HG03520 (cell line): Measurements from ENCODE around the gene UBE2U.
A peak's percentile ranks its signal among the peaks of the same experiment; 100 is the strongest.
"Not testable (repeated sequence)": the region's sequence is repeated elsewhere in the genome, so short reads cannot be mapped to it uniquely, and the experiment has no call there.

Experiments
- ATAC-seq: cut with Tn5 transposase; IDR thresholded peaks from one replicate; pipeline ENCODE4 v1.9.1; 2021; ENCODE audit warnings: mild to moderate bottlenecking, moderate library complexity; ENCODE audit not compliant: unreplicated experiment

Gene UBE2U

DNA sequence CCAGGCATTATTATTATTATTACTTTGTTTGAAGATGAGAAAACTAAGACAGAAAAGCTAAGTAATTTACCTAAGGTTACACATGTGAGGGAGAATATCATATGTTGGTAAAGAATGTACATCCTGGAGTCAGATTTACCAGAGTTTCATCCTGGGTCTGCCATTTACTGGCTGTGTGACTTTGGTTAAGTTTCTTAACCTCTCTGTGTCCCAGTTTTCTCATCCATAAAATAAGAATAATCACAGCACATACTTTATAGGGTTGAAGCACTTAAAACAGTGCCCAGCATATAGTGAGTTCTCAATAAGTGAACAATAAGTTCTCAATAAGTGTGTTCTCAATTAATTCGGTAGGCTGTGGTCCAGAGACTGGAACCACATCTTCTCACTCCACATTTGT lies 32.5 kb downstream of the UBE2U start:
- ATAC-seq, result no peak

DNA sequence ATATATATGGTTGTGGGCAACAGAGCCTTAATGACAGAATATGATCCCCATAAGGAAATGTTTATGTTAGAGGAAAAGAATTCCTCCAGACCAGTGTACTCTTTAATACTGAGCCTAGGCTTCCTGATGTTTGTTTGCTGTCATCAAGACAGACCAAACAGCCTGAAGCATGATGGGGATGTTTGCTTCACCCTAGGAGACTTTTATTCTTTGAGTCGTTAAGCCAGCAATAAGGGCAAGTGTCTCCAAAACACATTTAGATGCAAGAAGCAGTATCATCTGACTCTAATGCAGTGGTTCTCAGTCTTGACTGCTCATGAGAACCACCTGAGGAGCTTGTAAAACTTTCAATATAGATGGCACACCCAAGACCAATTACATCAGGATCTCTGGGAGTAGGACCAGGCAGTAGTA lies 33.1 kb downstream of the UBE2U start:
- ATAC-seq, result no peak

DNA sequence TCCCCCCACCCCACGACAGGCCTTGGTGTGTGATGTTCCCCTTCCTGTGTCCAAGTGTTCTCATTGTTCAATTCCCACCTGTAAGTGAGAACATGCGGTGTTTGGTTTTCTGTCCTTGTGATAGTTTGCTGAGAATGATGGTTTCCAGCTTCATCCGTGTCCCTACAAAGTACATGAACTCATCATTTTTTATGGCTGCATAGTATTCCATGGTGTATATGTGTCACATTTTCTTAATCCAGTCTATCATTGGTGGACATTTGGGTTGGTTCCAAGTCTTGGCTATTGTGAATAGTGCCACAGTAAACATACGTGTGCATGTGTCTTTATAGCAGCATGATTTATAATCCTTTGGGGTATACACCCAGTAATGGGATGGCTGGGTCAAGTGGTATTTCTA lies 36.1 kb downstream of the UBE2U start:
- not testable (repeated sequence) for ATAC-seq

DNA sequence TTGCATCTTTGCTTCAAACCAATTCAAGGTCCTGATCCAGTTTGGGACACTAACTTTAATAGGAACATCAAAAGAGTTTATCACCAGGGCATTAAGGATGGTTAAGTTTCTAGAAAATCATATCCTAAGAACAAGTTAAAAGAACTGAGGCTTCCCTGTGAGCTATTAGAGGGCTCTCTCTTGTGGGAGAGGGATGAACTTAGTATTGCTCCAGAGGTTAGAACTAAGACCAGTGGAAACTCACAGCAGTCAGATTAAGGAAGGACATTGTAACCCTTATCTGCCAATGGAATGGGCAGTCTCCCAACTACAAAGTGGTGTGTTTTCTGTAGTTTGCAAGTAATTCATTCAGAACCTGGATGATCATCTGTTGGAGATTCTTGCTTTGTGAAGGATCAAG lies 36.8 kb downstream of the UBE2U start:
- ATAC-seq, result no peak

DNA sequence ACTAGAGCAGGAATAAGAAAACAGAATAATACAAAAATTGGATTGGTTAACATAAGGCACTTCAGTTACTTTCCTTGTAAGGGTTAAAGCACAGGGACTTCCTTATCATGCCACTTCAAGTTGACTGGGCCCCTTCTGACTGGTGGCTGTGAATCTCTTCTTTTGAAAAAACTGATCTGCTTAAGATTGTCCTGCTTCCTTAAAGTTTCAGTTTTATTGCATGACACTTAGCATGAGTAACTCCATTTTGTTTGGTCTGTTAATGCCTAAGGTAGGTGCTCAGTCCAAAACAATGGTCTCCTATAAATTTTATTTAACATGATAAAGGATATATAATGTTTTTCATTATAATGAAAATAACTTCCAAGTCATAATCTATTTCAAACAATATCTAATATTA lies 37.6 kb downstream of the UBE2U start:
- no peak for ATAC-seq

DNA sequence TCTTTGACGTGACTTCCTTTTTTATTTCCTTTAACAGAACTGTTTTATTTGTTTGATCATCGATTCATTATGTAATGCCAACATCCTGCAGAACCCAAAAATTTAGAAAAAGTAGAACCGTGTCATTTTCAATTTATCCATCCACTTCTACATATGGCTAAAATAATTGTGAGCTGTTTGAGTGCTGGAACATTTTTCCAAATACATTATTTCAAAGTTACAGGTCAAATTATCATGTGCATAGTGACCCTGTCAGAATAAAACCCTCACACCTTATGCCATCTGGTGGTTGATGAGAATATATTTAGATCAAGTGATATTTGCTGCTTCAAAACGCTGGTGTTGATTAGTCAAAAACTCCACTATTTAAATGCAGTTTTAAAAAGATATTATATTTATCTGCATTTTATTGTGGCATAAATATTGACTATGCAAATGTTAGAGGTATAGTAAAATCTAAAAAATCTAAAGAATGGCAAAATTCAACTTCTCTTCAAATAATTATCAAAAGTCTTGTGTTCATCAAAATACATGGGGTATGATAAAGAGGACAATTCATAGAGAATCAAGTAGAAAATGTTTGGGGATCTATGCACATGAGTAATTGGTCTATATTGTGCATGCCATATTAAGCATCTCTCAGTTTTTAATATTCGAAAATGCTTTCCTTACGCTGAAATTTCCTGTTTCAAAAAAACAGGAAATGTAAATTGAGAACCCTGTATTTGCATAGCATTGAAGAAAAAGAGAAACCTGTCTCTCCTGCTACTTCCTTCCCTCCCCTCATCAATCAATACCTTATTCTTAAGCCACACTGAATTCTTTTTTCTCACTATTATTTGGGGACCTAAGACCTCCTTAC lies 39.7 kb downstream of the UBE2U start:
- ATAC-seq, result no peak

DNA sequence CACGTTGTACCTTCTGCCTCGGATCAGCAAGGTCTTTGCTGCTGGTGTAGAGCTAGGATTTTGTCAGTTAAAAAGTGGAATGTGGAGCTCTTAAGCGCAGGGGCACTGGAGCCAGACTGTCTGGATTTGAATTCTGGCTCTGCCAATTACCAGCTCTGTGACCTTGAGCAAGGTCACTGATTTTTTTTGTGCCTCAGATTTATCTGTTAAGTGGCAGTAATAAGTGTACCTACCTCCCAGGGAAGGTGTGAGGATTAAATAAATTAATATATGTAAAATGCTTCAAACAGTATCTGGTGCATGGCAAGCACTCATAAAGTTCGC lies 40.3 kb downstream of the UBE2U start:
- no peak for ATAC-seq

DNA sequence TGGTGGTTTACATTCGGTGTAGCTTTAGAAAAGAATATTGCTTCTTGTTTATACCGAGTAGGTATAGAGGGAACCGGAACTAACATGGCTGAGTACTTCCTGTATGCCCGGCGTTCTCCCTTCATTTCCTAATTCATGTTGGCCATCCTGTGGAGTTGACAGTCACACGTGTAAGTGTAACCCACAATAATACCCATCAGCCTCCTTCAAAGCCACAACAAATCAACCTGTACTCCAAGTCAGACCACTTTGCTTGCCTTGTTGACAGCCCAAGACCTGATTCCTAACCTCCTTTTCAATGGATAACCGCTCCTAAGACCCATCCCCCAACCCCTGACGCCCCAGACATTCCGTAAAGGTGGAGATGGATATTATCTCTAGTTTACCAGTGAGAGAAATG lies 42.1 kb downstream of the UBE2U start:
- no peak for ATAC-seq

DNA sequence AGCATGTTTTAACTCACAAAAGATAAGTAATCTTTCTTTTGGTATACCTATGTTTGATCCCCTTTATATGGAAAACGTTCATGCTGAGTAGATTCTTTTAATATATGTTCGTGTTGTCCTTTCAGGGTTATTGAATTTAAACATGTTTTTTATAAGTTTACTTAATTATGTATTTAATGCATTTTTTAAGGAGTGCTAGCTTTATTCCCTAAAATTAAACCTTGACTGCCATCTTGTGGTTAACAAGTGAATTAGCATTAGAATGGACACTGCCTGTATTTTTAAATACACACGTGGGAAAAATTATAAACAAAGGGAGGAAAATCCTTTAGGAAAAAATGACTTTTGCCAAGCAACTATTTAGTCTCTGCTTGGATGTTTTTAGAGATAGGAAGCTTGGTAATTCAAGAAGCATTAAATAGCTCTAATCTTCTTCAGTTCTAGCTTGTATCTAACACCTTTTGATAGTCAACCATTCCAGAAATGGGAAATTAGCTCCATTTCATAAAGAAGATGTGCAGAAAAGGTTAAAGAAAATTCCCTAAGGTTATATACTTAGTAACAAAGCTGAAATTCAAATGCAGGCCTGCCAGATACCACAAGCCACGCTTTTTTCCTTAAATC lies 43.0 kb downstream of the UBE2U start:
- no peak for ATAC-seq

DNA sequence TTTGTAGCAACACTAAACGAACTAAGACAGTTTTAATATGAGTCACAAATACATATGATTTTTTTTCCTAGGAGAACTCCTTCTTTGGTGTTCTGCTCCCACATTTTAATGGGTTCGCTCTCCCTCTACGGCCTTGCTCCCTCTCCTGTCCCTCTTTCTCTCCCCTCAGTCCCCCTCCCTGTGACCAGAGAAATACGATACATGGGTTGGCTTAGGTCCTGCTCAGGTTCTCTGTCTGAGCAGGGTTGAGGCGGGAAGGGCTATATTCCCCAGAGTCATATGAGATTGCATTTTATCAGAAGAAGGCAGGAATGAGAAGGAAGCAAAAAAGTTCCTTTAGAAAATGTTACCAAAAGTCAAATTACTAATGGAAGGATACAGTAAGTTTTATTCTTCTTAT lies 44.6 kb downstream of the UBE2U start:
- no peak for ATAC-seq

DNA sequence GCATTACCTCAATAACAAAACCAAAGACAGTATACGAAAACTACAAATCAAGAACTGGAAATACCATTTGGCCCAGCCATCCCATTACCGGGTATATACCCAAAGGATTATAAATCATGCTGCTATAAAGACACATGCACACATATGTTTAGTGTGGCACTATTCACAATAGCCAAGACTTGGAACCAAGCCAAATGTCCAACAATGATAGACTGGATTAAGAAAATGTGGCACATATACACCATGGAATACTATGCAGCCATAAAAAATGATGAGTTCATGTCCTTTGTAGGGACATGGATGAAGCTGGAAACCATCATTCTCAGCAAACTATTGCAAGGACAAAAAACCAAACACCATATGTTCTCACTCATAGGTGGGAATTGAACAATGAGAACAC lies 47.0 kb downstream of the UBE2U start:
- ATAC-seq, result not testable (repeated sequence)

DNA sequence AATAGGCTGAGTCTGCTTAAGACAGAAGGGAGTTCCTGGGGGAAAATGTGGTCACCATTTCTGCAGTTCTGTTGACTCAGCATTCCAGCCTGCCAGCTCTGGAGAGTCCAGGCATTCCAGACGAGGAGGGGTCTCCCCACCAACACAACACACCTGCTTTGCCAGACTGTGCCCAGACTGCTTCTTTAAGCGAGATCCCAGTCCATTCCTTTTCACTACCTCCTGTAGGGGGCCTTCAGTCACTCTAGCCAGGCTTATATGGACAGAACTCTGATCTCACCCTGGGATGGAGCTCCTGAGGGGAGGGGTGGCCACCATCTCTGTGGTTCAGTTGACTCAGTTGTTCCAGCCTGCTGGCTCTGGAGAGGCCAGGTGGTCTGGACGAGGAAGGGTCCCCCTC lies 48.5 kb downstream of the UBE2U start:
- no peak for ATAC-seq

DNA sequence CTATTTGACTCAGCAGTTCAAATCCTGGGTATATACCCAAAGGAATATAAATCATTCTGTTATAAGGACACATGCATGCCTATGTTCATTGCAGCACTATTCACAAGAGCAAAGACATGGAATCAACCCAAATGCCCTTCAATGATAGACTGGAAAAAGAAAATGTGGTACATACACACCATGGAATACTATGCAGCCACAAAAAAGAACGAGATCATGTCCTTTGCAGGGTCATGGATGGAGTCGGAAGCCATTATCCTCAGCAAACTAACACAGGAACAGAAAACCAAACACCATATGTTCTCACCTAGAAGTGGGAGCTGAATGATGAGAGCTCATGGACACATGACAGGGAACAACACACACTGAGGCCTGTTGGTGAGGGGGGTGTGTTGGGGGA lies 53.8 kb downstream of the UBE2U start:
- ATAC-seq, result not testable (repeated sequence)

DNA sequence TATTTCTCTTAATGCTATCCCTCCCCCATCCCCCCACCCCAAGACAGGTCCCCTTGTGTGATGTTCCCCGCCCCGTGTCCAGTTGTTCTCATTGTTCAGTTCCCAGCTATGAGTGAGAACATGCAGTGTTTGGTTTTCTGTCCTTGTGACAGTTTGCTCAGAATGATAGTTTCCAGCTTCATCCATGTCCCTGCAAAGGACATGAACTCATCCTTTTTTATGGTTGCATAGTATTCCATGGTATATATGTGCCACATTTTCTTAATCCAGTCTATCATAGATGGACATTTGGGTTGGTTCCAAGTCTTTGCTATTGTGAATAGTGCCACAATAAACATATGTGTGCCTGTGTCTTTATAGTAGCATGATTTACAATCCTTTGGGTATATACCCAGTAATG lies 55.0 kb downstream of the UBE2U start:
- not testable (repeated sequence) for ATAC-seq

DNA sequence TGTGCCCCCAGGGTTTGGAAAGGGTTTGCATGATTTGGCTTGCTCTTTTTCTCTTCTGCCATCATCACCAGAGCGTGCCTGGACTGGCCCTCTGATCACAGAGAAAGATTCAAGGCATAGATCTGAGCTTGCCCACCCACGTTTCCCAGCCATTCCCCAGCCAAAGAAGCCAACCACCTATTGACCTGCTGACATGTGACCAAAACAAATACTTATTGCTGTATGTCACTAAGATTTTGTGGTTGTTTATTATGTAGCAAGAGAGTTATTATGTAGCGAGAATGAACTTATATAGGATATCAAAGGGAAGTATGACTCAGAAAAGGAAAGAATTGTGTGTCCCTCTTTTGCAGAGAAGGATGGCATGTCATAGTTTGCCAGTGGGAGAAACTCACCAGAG lies 59.9 kb downstream of the UBE2U start:
- no peak for ATAC-seq

DNA sequence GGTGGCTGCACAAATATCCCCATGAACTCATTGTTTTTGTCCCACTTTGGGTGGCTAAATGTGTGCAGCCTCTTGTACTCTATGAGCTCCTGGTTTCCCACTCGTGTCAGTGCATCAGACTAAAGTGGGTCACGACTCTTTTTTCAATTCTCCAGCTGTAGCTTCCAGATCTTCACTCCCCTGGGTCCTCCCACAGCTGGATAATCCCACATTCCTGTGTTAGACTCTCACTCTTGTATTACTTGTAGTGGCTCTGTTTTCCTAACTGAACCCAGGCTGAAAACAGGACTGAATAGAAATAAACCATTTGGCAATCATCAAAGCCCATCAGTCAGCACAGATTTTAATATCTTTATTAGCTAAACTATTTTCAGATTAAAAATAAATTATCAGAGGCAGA lies 60.4 kb downstream of the UBE2U start:
- ATAC-seq, result no peak

DNA sequence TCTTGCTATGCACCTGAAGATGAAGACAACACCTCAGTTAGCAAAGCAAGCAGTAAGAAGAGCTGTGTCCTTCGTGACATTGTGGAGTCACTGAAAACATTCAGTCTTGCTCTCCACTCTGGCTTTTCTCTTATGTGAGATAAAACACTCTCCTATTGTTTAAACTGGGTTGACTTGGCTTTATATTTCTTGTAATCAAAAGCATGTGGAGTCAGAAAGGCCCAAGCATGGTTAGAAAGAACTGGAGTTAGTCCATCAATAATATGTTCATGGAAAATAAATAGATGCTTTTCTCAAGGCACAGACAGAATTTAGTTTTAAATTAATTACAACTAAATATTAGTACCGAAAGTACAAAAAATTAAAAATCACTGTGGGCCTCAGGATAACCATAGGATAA lies 61.7 kb downstream of the UBE2U start:
- ATAC-seq, result no peak

DNA sequence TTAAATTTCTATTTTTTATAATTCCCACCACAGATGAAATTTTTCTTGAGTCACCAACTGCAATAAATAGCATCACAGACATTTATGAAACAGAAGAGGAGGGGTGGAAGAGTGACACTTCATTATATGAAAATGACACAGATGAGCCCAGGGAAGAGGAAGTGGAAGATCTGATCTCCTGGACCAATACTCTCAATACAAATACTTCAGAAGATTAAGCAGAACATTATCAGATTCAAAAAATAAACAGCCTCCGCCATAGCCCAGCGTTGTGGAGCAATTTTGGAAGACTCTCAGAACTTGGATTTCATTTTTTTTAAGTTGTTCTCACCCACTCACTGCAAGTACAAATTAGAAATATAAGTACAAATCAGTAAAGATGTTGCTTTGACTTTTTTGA lies 63.6 kb downstream of the UBE2U start:
- no peak for ATAC-seq

DNA sequence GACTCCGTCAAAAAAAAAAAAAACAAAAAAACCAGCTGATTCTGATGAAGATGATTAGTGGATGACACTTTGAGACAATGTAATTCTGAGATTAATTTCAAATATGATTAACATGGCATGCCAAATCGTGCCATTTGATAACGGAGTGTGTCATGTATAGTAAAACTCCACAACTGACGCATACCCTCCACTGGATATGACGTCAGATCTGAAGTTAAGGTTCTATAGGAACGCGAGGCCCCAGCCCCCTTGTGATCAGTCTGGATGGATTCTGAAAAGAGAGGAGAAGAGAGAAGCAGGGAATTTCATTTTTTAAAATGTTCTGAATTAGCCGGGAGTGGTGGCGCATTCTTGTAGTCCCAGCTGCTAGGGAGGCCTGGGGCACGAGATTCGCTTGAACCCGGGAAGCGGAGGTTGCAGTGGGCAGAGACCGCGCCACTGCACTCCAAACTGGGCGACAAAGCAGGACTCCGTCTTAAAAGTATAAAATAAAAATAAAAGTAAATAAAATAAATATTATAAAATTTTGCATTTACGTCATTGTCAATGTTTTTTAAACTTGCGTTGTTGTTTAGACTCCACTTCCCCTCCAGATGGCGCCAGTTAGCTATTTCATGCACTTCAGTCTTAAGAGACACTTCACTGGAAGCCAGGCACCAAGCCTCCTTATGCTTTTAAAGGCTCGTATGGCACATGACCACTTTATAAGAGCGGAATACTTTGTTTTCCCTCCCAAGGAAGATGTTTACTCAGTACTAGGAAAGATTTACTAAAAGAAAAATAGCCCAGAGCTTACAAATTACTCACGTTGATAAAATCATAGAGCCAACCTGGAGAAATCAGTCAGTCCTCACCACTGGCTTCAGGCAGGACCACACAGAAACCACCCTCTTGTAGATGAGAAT lies 65.5 kb downstream of the UBE2U start:
- ATAC-seq, result peak; percentile 76

DNA sequence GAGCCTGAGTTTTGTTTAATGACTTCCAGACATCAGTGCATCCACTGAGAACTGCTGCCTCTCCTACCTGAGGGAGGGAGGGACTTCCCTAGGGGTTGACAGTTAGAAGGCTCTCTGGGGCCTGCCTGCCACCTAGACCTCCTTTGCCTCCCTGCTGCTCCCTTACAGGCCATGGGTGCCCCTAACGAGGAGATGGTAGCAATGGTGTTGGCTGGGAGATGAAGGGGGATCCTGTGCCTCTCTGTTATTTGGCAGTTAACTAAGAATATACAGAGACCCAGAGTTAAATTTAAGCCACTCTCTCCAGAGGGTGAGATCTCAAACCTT lies 66.1 kb downstream of the UBE2U start:
- ATAC-seq, result no peak

DNA sequence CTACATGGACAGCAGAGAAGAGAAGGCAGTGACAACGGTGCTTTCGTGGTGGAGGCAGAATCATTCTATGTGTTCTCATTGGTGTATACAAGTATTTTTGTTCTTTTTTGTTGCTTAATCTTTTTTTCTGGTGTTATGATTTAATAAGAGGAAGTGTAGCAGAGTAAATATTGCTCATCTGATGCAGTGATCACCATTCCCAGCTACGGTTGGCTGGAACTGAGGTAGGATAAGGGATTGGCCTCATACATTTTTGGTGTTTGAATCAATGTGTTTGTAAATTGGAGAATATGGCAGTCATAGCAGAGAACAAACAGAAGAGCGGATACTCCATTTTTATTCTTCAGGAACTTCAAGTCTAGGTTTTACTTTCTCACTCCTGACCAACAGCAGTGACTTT lies 76.6 kb downstream of the UBE2U start:
- ATAC-seq, result no peak

DNA sequence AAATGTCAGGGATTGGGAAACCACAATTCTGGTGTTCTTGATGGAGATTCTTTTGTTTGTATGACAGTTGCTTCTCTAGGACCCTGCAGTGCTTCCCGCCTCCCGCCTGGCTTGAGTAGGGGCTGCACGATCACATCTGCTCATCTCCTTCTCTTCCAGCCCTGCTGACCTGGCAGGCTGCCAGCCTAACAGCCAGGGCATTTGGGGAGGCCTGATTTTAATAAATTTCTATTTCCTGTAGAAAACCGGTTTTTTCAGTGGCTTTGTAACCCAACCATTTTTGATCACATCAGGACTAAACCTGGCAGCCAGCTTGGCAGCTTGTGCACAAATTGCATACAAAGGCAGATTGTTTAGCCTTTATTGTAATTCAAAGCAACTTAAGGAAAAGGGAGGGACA lies 78.9 kb downstream of the UBE2U start:
- no peak for ATAC-seq
